GM03348 (cell line): ENCODE results near the gene CACTIN.
"Not testable (repeated sequence)": the region's sequence is repeated elsewhere in the genome, so short reads cannot be mapped to it uniquely, and the experiment has no call there.

Source experiments
- DNase-seq: peaks from one replicate; pipeline ENCODE4 v3.0.0; 2012; ENCODE audit warnings: low spot score

The CACTIN gene

GRCh38 chr19:3663838-3664237, 37.2 kb upstream of the CACTIN start:
- no peak for DNase-seq

- DNase-seq = no peak
Observed at GRCh38 chr19:3661284-3662238, 35.0 kb upstream of the CACTIN start.

GRCh38 chr19:3660493-3661219, 34.1 kb upstream of the CACTIN start:
- no peak for DNase-seq

- DNase-seq = no peak
Observed at GRCh38 chr19:3659746-3660112, 33.1 kb upstream of the CACTIN start.

GRCh38 chr19:3658870-3659745, 32.5 kb upstream of the CACTIN start:
- DNase-seq = no peak

- no peak for DNase-seq
Observed at GRCh38 chr19:3658004-3658869, 31.6 kb upstream of the CACTIN start.

- DNase-seq = no peak
Observed at GRCh38 chr19:3657395-3657769, 30.8 kb upstream of the CACTIN start.

- DNase-seq = no peak
Observed at GRCh38 chr19:3656747-3657394, 30.3 kb upstream of the CACTIN start.

- DNase-seq = no peak
Observed at GRCh38 chr19:3656073-3656746, 29.6 kb upstream of the CACTIN start.

GRCh38 chr19:3655402-3656072, 28.9 kb upstream of the CACTIN start:
- peak; percentile 99 for DNase-seq

GRCh38 chr19:3653865-3654513, 27.4 kb upstream of the CACTIN start:
- DNase-seq = no peak

- DNase-seq = no peak
Observed at GRCh38 chr19:3653081-3653795, 26.6 kb upstream of the CACTIN start.

- no peak for DNase-seq
Observed at GRCh38 chr19:3652422-3652821, 25.8 kb upstream of the CACTIN start.

- no peak for DNase-seq
Observed at GRCh38 chr19:3651684-3652083, 25.1 kb upstream of the CACTIN start.

GRCh38 chr19:3649888-3650287, 23.3 kb upstream of the CACTIN start:
- no peak for DNase-seq

GRCh38 chr19:3648037-3648905, 21.7 kb upstream of the CACTIN start:
- DNase-seq = no peak

- DNase-seq = not testable (repeated sequence)
Observed at GRCh38 chr19:3647102-3647501, 20.5 kb upstream of the CACTIN start.
